ENCODE data around the gene TRPM2.

TRPM2 gene

GRCh38 chr21:44322621-44323325, 30.6 kb upstream of the TRPM2 start:
- DNase-seq = no peak

DNA sequence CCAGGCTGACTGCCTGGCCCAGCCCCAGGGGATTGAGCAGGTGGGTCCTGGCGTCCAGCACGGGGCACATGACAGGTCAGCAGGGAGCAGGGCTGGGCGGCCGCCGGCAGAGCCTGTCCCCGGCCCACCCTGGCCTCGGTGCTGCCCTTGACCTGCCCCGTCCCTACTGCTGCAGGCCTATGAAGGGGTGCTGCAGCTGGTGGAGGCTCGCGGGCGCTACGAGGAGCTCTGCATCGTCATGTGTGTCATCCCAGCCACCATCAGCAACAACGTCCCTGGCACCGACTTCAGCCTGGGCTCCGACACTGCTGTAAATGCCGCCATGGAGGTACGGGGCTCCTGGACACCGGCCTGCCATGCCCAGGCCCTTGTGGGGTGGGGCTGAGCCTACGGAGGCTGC, 29.8 kb upstream of the TRPM2 start:
- no peak for DNase-seq

DNA sequence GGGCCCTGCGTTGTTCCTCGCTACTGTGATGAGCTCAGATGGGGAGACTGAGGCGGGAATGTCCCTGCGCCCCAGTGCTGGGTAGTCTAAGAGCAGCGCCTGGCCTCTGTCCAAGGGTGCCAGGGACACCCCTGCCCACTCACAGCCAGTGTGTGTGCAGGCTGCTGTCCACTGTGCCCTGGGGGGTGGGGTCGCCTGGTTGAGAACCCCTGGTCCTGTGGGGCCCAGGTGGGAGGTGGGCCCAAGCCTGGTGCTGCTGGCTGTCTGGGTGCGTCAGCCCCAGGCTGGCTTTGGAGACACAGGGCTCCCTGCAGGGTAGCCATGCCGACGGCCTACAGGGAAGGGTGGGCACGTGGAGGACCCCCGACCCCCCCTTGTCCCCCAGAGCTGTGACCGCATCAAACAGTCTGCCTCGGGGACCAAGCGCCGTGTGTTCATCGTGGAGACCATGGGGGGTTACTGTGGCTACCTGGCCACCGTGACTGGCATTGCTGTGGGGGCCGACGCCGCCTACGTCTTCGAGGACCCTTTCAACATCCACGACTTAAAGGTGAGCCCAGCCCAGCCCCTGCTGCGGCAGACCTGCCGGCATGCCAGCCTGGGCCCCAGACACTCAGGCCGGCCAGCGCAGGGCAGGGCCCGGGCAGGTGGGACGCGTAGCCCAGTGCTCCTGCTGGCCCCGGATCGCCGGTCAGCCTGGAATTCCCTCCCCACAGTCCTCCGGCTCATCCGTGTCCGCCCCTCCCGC, 29.1 kb upstream of the TRPM2 start:
- DNase-seq = no peak

DNA sequence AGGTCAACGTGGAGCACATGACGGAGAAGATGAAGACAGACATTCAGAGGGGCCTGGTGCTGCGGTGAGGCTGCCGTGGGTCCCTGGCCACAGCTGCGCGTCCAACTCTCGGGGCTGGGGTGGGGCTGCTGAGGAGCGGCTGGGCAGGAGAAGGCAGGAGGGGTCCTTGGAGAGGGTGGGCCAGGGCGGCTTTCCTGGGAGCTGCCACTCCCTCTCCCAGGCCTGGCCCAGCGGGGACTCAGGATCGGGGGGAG, 28.6 kb upstream of the TRPM2 start:
- no peak for DNase-seq

GRCh38 chr21:44325386-44326271, 27.8 kb upstream of the TRPM2 start:
- no peak for DNase-seq

- DNase-seq = no peak
Measured at GRCh38 chr21:44326272-44326647, 27.2 kb upstream of the TRPM2 start.

GRCh38 chr21:44326716-44327602, 26.5 kb upstream of the TRPM2 start:
- DNase-seq = no peak

- DNase-seq = no peak
Measured at GRCh38 chr21:44327603-44327974, 25.8 kb upstream of the TRPM2 start.

GRCh38 chr21:44328242-44328895, 25.1 kb upstream of the TRPM2 start:
- no peak for DNase-seq

DNA sequence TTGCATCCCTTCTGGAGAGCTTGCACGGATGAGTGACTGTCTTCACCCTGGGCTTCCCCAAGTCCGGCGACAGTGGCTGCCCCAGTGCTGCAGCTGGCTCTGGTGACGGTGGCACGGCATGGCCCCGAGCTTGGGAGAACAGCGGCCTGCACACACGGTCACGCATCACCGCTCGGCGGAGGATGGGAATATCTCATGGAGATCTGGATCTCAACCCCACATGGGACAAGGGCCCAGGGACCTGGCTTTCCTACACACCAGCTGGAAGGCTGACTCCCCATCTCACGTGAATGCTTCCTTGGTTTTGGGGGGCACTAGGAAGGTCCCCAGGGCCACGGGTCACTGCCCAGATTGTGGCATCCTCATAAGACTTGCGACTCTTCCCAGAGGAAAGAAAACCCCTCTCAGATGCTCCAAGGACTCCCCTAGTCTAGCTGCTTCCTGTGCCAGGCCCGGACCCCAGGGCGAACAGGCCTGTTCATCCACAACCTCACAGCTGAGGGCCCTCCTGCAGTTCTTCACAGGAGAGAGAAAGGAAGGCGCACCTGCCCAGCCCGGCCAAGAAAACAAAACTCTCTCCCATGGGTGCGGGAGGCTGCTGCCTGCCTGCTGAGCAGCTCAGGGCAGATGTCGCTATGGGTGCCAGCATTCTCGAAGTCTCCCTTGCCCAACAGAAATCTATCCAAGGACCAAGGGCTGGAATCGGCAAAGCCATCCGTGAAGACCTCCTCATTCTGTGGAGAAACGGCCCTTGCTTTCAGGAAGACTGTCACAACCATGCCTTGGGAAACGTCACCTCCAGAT, 24.1 kb upstream of the TRPM2 start:
- DNase-seq = no peak

DNA sequence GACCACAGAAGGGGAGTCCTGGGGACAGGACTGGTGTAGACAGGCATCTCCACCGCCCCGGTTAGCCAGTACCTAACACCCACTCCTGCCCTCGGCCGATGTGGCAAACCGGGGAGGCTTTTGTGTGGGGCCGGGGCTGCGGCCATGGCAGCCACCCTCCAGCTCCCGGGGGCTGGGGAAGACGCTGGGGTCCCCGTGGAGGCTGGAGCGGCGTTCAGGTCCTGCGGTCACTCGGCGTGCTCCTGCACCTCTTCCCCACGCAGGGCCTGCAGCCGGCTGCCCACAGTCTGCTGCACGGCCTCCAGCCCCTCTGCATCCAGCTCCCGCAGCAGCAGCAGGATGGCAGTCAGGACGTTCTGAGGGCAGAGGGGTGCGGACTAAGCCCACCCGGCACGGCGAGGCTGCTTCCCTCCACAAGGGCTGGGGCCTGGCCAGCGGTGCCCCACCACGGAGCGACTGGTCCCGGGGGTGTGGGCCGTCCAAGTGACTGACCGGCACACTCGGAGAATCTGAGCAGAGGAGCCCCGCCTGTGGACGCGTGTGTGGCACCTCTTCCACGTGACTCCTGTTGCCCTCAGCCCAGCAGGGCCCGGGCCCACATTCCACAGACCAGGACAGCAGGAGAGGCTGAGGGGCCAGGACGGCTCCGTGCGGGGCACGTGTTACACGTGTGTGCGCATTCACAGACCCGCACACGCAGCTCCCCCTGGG, 23.3 kb upstream of the TRPM2 start:
- no peak for DNase-seq

- no peak for DNase-seq
Measured at GRCh38 chr21:44330698-44331097, 22.7 kb upstream of the TRPM2 start.

DNA sequence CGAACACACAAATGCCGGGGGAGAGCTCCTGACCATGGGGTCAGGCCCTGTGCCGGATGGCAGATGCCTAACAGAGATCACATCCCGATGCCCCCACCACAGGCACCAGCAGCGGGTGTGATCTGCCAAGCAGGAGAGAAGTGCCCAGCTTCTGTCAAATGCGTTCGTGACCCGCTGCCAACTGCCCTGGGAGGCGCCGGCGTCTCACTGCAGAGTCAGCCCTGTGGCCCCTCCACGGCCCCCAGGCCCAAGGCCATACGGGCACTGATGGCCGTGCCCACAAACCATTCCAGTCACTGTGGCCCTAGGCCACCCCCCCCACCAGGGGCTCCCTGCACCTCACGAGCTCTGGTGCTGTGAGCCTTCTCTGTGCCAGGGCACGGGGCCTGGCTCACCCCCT, 22.2 kb upstream of the TRPM2 start:
- DNase-seq = no peak

- no peak for DNase-seq
Measured at GRCh38 chr21:44331650-44332307, 21.6 kb upstream of the TRPM2 start.

DNA sequence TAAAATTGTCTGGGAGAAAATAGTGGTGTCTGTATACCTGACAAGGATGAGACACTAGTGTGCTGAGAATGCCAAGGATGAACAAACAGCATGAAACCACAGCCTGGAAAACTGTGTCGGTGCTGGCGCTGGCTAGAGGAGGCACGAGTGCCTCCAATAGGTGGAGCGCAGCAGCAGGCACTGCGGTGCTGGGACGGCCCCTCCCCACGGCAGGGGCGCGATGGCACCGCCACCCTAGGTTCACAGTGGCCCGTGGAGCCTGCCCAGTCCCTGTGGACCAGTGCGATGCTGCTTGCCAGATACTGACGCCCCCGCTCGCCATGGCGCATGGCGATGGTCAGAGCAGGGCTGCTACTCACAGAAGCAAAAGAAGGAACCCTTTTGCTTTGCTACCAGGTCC, 21.0 kb upstream of the TRPM2 start:
- DNase-seq = no peak

GRCh38 chr21:44332965-44333364, 20.5 kb upstream of the TRPM2 start:
- no peak for DNase-seq

GRCh38 chr21:44333509-44334328, 19.7 kb upstream of the TRPM2 start:
- DNase-seq = no peak

DNA sequence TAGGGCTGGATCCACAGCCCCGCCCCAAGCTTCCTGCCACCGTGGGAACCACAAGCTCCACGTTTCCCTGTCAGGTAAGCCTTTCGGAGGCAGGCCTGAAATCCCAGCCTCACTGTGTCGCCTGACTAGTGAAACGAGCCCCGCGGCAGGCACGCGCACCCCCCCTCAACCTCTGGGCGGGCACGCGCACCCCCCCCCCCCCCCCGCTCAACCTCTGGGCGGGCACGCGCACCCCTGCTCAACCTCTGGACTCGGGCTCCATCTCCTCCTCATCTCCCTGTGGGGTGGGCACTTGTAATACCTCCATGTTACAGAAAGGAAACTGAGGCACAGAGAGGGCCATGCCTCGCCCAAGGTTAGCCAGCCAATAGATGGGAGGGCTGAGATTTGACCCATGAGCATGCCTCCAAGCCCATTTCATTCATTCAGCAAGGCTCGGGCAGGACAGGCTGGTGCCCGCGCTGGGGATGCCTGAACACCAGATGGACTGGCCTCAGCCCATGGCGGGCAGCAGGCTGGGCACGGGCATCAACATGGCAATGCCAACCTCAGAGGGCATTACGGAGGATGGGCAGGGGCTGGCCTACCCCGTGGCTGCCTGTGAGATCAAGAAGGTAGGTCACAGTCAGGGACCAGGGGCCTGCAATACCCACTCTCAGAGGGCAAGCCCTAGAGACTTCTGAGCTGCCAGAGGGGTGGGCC, 18.9 kb upstream of the TRPM2 start:
- DNase-seq = no peak
